Smooth muscle cell of the brain vasculature (primary cell): Measurements from ENCODE around the gene SYT1.

ENCODE experiments used
- DNase-seq: peaks from one replicate; pipeline ENCODE4 v3.0.0-alpha.2; 2012; ENCODE audit warnings: low read depth, low spot score

The SYT1 gene

GRCh38 chr12:78891646-78892353, 27.2 kb downstream of the SYT1 start:
- no peak for DNase-seq

DNA sequence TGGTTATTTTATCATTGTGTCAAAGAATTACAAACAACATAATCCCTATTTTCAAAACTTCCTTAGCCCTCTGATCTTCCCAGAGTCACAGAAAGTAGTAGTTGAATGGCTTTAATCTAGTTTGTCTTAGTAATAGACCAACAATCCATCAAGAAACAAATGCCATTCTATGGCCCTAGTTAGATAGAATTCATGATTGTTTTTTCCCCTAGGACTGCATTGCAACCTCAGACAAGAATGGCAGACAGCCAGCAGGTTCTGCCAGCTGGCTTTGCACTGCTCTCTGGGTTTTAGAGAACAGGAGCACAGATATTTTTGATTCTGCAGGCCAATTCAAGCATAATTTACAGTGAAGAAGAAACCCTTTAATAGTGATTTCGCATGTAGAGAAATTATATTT, 33.8 kb downstream of the SYT1 start:
- DNase-seq = no peak

- DNase-seq = no peak
Observed at GRCh38 chr12:78914859-78915331, 50.3 kb downstream of the SYT1 start.

- DNase-seq = no peak
Observed at GRCh38 chr12:78916845-78917480, 52.4 kb downstream of the SYT1 start.

GRCh38 chr12:78917513-78917912, 52.9 kb downstream of the SYT1 start:
- no peak for DNase-seq

DNA sequence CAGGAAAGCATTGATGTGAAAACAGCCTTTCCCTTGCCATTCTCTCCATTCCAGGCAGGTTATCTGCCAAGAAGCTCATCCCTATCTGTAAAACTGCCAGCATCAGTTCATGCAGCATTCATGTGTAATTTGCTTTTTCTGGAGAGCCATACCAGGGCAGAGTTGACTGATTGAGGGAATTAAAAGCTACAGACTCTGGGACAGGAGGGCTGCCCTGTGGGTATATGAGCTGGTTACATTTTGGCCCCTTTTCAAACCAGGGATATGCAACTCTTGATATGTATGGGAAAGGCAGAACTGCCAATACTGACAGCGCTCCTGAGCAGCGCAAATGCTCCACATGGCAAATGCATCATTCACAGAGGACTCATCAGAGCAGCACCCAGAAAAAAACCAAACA, 53.7 kb downstream of the SYT1 start:
- DNase-seq = no peak

- no peak for DNase-seq
Observed at GRCh38 chr12:78928200-78929074, 63.9 kb downstream of the SYT1 start.

DNA sequence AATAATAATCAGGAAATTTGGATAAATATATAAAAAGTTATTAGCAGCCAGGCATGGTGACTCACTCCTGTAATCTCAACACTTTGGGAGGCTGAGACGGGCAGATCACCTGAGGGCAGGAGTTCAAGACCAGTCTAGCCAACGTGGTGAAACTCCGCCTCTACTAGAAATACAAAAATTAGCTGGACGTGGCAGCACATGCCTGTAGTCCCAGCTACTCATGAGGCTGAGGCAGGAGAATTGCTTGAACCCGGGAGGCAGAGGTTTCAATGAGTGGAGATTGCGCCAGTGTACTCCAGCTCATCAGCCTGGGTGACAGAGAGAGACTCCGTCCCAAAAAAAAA, 64.5 kb downstream of the SYT1 start:
- no peak for DNase-seq

DNA sequence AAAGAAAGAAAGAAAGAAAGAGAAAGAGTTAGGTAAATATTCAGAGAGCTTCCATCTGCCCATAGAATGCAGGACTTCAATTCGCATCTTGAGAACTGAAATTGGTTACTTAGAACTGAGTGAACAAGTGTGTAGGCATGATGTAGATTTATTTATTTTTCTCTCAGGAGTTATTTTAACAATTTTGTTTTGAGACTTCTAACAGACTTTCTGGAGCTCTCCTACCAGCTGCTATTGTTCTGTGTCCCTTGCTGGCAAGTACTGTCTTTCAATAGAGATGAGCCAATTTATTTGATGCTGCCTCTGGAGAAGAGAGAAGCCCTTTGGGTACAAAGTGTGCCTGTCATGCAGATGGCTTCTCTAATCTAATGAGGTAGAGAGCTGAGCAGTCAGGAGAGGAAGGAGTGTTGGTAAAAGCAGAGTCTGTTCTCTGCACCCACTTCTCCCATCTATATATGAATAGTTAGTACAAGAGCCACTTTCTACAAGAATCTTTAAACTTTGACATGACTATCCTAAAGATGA, 67.0 kb downstream of the SYT1 start:
- no peak for DNase-seq

DNA sequence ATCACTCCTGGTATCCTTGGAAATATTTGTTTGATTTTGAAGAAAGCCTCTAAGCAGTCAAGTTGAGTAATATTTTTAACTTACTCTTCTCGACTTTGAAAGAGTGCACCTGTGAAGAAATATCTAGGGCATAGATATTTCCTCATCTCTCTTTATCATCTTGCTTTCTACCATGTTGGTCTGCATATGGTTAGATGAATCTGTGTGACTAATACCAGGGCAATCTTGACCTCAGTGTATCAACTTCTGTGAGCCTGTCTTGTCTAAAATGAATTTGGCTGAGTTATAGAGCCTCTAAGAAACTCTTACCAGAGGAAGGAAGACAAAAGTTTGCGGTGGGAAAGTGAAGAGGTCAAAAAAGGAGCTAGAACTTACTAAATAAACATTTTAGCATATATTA, 68.4 kb downstream of the SYT1 start:
- DNase-seq = no peak

GRCh38 chr12:78938341-78939084, 73.9 kb downstream of the SYT1 start:
- DNase-seq = no peak

DNA sequence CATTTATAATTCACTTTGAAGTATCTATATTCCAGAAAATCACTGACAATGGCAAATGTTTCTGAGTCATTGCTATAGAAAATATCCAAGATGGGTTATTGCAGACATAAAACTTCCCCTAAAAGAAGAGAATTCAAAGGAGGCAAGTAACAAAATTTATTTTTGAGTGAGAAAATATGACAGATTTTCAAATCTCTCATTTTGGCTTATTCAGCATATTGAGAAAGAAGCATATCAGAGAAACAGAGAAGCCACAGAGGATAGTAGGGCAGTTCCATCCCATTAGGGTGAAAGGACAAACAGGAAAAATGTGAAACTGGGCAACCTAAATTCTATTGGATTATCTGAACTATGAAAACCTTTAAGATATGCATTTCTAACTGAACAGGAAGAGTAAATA, 85.0 kb downstream of the SYT1 start:
- no peak for DNase-seq

DNA sequence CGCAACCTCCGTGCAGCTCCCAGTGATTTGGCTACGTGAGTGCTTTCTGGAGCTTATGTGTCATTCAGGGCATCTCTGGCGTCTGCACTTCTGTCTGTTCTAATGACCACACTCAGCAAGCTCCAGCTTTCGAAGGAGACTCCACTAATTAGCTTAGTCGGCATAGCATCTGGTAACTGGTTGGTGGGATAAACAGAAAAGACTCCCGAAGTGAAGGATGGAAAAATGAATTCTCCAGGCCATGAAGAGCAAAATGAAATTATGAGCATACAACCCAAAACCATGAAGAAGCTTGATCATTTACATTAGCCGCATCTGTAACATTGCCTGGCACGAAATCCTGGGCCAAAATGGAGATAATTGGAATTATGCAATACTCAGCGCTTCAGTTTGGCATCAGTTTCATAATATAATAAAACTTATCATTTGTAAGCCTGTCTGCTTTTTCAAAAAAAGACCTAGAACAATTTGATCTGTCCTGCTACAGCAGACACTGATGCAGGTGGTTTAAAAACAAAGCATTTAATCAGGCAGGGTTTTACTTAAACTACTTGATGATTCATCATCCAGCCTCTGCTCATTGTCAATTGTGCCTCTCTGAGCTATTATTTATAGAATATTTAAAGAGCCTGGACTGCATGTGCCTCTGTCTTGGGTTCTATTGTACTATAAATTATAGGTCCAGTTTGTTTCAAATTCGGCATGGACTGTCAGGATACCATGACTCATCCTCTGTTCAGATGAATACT, 87.4 kb downstream of the SYT1 start:
- DNase-seq = no peak

GRCh38 chr12:78952552-78952929, 88.0 kb downstream of the SYT1 start:
- no peak for DNase-seq

- no peak for DNase-seq
Observed at GRCh38 chr12:78958941-78959340, 94.4 kb downstream of the SYT1 start.

DNA sequence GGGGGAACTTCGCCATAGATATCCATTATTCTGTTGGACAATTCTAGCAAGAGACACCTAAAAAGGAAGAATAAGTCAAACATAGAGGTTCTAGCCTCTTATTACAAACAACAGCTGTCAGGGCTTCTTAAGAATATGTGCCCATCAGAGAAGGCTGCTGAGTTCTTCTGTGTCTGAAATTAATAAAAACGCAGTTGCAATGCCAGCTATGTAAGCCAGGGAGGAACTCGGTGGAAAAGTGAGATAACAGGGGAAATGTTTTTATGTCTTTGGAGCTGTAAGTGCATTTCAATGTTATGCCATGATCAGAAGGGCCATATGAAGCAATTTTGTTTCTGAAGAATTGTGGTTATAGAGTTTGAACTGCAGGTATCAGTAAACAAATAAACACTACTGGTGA, 95.0 kb downstream of the SYT1 start:
- DNase-seq = no peak

DNA sequence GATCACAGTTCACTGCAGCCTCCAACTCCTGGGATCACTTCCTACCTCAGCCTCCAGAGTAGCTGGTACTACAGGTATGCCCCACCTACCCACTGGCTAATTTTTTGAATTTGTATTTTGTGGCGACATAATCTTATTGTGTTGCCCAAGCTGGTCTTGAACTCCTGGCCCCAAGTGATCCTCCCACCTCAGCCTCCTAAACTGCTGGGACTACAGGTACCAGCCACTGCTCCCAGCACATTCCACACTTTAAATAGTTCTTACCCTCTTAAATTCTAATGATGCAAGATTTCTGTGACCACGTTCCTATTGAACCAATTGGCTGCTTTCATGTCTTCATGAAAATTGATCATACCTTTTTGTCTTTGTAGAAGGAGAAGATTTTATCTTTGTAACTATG, 96.6 kb downstream of the SYT1 start:
- DNase-seq = no peak

- no peak for DNase-seq
Observed at GRCh38 chr12:78963439-78964227, 99.1 kb downstream of the SYT1 start.

GRCh38 chr12:78964521-78964920, 99.9 kb downstream of the SYT1 start:
- no peak for DNase-seq

GRCh38 chr12:78966062-78966461, 101.5 kb downstream of the SYT1 start:
- no peak for DNase-seq
